K562 (cell line): ENCODE data around the gene NRGN. TPM values are rescaled to one million over a fixed set of nuclear protein-coding genes. Genes with fewer than 3 reads are reported as not detected.

Source experiments
- ATAC-seq: fragments of 200-7000 bp; cut with Tn5 transposase; 3 replicates; pipeline ENCODE4 v1.9.1; 2020; ENCODE audit warnings: moderate library complexity
- BruUV-seq: library from RNA; stranded (reverse); fragments of 400-500 nt; replicated peaks from 2 replicates; lab custom pipeline; 2021; lab: Mats Ljungman, UMichigan
- CTCF ChIA-PET: fragments of 300-600 bp; formaldehyde crosslinking; extraction: SDS; loops from one replicate; lab custom pipeline; 2021; ENCODE audit warnings: low intra/inter-chr PET ratio; lab: Yijun Ruan, JAX
- POLR2A ChIA-PET: fragments of 300-600, 350-650 bp; sonication (Branson Sonifier 250); formaldehyde crosslinking; extraction: SDS; loops from one replicate; lab custom pipeline; 2021; ENCODE audit warnings: antibody characterized with exemption, inconsistent platforms; lab: Yijun Ruan, JAX
- DNase-seq, 4 experiments: peaks; one replicate each; pipeline versions ENCODE4 v3.0.0 to v3.0.0-alpha.2; 2011 to 2018; ENCODE audit warnings: low spot score in 3 of 4, mixed read lengths in 3 of 4; ENCODE audit errors: extremely low read depth in 1 of 4
- FAIRE-seq: peaks from 2 replicates; lab custom pipeline; 2011; peaks lifted over from hg19 to GRCh38; lab: Jason Lieb, UNC
- H2AFZ ChIP-seq: 2 replicates; pipeline ENCODE4 v1.6.0; 2011; ENCODE audit warnings: low read depth, low read length, control low read depth, inconsistent platforms
- H3K27ac ChIP-seq: fragments of 200-600 bp; 3 replicates; pipeline ENCODE4 v1.8.0; 2011; ENCODE audit warnings: low read depth, mild to moderate bottlenecking, control low read depth, inconsistent platforms, low read length, moderate library complexity, mixed read lengths; ENCODE audit errors: extremely low read depth
- H3K27me3 ChIP-seq, 2 experiments: fragments of 300-600 bp in 1 of 2; 2 replicates in 1 of 2; 3 replicates in 1 of 2; pipeline versions ENCODE4 v1.6.0 to v1.8.0; 2011; ENCODE audit warnings: inconsistent platforms in 2 of 2, low read length in 2 of 2, mild to moderate bottlenecking in 1 of 2, mixed read lengths in 1 of 2, moderate library complexity in 1 of 2; ENCODE audit not compliant: control insufficient read depth in 2 of 2, insufficient read depth in 2 of 2
- H3K36me3 ChIP-seq: fragments of 300-600 bp; 3 replicates; pipeline ENCODE4 v1.8.0; 2011; ENCODE audit warnings: mild to moderate bottlenecking, low read length, inconsistent platforms; ENCODE audit not compliant: control insufficient read depth, insufficient read depth
- H3K4me1 ChIP-seq, 2 experiments: fragments of 200-600 bp in 1 of 2; replicated peaks in 1 of 2; 2 replicates in 1 of 2; 3 replicates in 1 of 2; pipeline versions ENCODE4 v1.5.1 to v1.8.0; 2011; ENCODE audit warnings: inconsistent platforms in 2 of 2, low read length in 2 of 2, mild to moderate bottlenecking in 1 of 2, mixed read lengths in 1 of 2, moderate library complexity in 1 of 2; ENCODE audit not compliant: control insufficient read depth in 2 of 2, insufficient read depth in 2 of 2
- H3K4me2 ChIP-seq: 2 replicates; pipeline ENCODE4 v1.6.1; 2011; ENCODE audit warnings: low read length, control low read depth, inconsistent platforms, mixed read lengths; ENCODE audit not compliant: insufficient read depth
- H3K4me3 ChIP-seq: fragments of 200-600 bp; sonication (generic), shearing (Covaris generic); 2 replicates; pipeline ENCODE4 v1.5.1; 2016; ENCODE audit warnings: control low read depth, inconsistent platforms
- H3K79me2 ChIP-seq: fragments of 200-600 bp; 3 replicates; pipeline ENCODE4 v1.8.0; 2011; ENCODE audit warnings: low read length, inconsistent platforms; ENCODE audit not compliant: control insufficient read depth, insufficient read depth
- H3K9ac ChIP-seq, 2 experiments: 2 replicates each; pipeline versions ENCODE4 v1.6.0 to v1.6.1; 2011; ENCODE audit warnings: low read depth in 2 of 2, low read length in 2 of 2, control low read depth in 1 of 2, inconsistent platforms in 1 of 2, mild to moderate bottlenecking in 1 of 2, mixed read lengths in 1 of 2; ENCODE audit not compliant: insufficient read depth in 1 of 2
- H3K9me1 ChIP-seq: one replicate; pipeline ENCODE4 v1.6.0; 2011; ENCODE audit warnings: inconsistent platforms, mild to moderate bottlenecking, low read length, moderate library complexity; ENCODE audit not compliant: control insufficient read depth, insufficient read depth
- H3K9me3 ChIP-seq: replicated peaks from 2 replicates; pipeline ENCODE4 v1.5.1; 2011; ENCODE audit warnings: low read depth, low read length, inconsistent platforms; ENCODE audit not compliant: control insufficient read depth, insufficient read depth
- H4K20me1 ChIP-seq: replicated peaks from 2 replicates; pipeline ENCODE4 v1.6.1; 2011; ENCODE audit warnings: low read length, inconsistent platforms, mixed read lengths; ENCODE audit not compliant: control insufficient read depth, insufficient read depth
- CXXC5 ChIP-seq: fragments of 250-450 bp; sonication (Bioruptor Pico); IDR thresholded peaks from 2 replicates; pipeline ENCODE4 v1.8.0; 2022; ENCODE audit warnings: inconsistent platforms, mild to moderate bottlenecking, moderate library complexity
- EGR1 ChIP-seq: fragments of 450-650 bp; conservative IDR thresholded peaks from 2 replicates; pipeline ENCODE4 v1.6.1; 2017; ENCODE audit warnings: mild to moderate bottlenecking
- GATAD2A ChIP-seq: fragments of 450-650 bp; IDR thresholded peaks from 2 replicates; pipeline ENCODE4 v1.6.1; 2017
- HDAC8 ChIP-seq: fragments of 450-650 bp; IDR thresholded peaks from 2 replicates; pipeline ENCODE4 v1.6.1; 2016; ENCODE audit warnings: mild to moderate bottlenecking, missing genetic modification characterization, moderate library complexity, missing compliant biosample characterization
- KAT2B ChIP-seq: IDR thresholded peaks from one replicate; pipeline ENCODE4 v1.6.1; 2012; ENCODE audit warnings: low read depth, mild to moderate bottlenecking, control low read depth, inconsistent platforms, low read length, moderate library complexity
- KLF13 ChIP-seq: fragments of 450-650 bp; IDR thresholded peaks from 2 replicates; pipeline ENCODE4 v1.6.1; 2016; ENCODE audit warnings: missing genetic modification characterization, low read depth, mild to moderate bottlenecking, missing compliant biosample characterization, moderate library complexity, borderline replicate concordance
- MLLT1 ChIP-seq, 2 experiments: fragments of 450-650 bp; IDR thresholded peaks; 2 replicates each; pipeline ENCODE4 v1.6.1; 2016
- USF2 ChIP-seq: sonication (generic); formaldehyde crosslinking; IDR thresholded peaks from 2 replicates; pipeline ENCODE4 v1.5.0; 2020; ENCODE audit warnings: missing genetic modification reagents
- ZBTB1 ChIP-seq: sonication (generic); formaldehyde crosslinking; IDR thresholded peaks from 2 replicates; pipeline ENCODE4 v1.8.1; 2023; ENCODE audit warnings: missing genetic modification reagents, low read depth, mild to moderate bottlenecking, borderline replicate concordance
- ZNF324 ChIP-seq: fragments of 250-450 bp; sonication (Bioruptor Pico); IDR thresholded peaks from 2 replicates; pipeline ENCODE4 v1.4.0; 2020; ENCODE audit warnings: mild to moderate bottlenecking
- WGBS: fragments of 100-300 bp; shearing (Covaris generic); methylation state at CpG from one replicate; pipeline ENCODE4 v1.1.6; 2016; ENCODE audit warnings: low coverage, mixed read lengths; ENCODE audit not compliant: insufficient coverage; ENCODE audit errors: missing lambda C conversion rate; 5-methylcytosine and 5-hydroxymethylcytosine counted together
- in situ Hi-C: fragments of 300-500 bp; cut with MboI; formaldehyde crosslinking; loops from 4 replicates; pipeline ENCODE4 v1.15.0; 2018; ENCODE audit warnings: inconsistent platforms, mixed read lengths
- intact Hi-C: fragments of 100-400 bp; cut with micrococcal nuclease; formaldehyde crosslinking; loops from 2 replicates; pipeline ENCODE4 v1.14.2; 2022
- polyA plus RNA-seq, 8 experiments: library from polyadenylated mRNA; depleted of rRNA in 4 of 8; stranded (reverse) in 5 of 8; unstranded in 3 of 8; fragments of >200 nt; fragmentation: Nextera tagmentation in 2 of 8; fragmentation: Illumina TruSeq in 1 of 8; extraction: Ambion mirVana in 2 of 8; extraction: Trizol in 1 of 8; gene quantifications; 2 replicates each; pipeline versions ENCODE4 v1.2.1 to v1.2.3, GENCODE V29; 2011 to 2014; ENCODE audit warnings: inconsistent platforms in 1 of 8, missing spikeins in 1 of 8
- total RNA-seq, 7 experiments: library from RNA; depleted of rRNA in 6 of 7; stranded (reverse); fragments of >200 nt in 6 of 7; fragmentation: Illumina TruSeq in 2 of 7; extraction: Trizol in 2 of 7; gene quantifications; 2 replicates each; pipeline versions ENCODE4 v1.2.1 to v1.2.3, GENCODE V29; 2011 to 2021; ENCODE audit warnings: low replicate concordance in 1 of 7
- TF ChIP-seq, protein P1 (sequence below): fragments of 450-650 bp; formaldehyde crosslinking; IDR thresholded peaks from 2 replicates; pipeline ENCODE4 v1.4.0; 2020; ENCODE audit warnings: mild to moderate bottlenecking, moderate library complexity

NRGN gene
- total and polyA plus RNA-seq, 9 of the 15 experiments (the other 6 are each of a cell fraction or from before 2014, with no cell fraction given), result 0.29 to 7.8 (median 3.5) TPM; not detected in 2

GRCh38 chr11:124718801-124719200 lies 20.9 kb upstream of the NRGN start:
- Histone ChIP-seq H3K4me2 (no peak overlapping the region), H3K27me3 (peaks cover 58 to 70% of the 10 kb centered on the region in 2 experiments), H3K4me3 (no peak overlapping the region), H3K9me1 (no peaks in the 10 kb centered on the region), H3K36me3 (no peaks in the 10 kb centered on the region), H3K9me3 (no peaks in the 10 kb centered on the region), H3K27ac (no peak overlapping the region), H2AFZ (no peak overlapping the region), H4K20me1 (no peaks in the 10 kb centered on the region), H3K4me1 (peaks cover 0 to 7% of the 10 kb centered on the region in 2 experiments; a peak in 1 of 5 replicates), H3K9ac (no peak overlapping the region), H3K79me2 (no peaks in the 10 kb centered on the region)
- no TSS peak for BruUV-seq
- ChIA-PET POLR2A (no interaction called here), CTCF (no interaction called here)
- intact Hi-C loops, result no loop called here
- TF ChIP-seq USF2 (CRISPR knock-in tag), result peak; percentile 8; the same call in 1 of the 2 replicates
- TF ChIP-seq EGR1, result no peak
- ATAC-seq (no peak), FAIRE-seq (no peak), DNase-seq (no peak)
- in situ Hi-C loops, result no loop called here
- WGBS, result 8% methylated on average over 14 of the region's 14 CpGs

DNA sequence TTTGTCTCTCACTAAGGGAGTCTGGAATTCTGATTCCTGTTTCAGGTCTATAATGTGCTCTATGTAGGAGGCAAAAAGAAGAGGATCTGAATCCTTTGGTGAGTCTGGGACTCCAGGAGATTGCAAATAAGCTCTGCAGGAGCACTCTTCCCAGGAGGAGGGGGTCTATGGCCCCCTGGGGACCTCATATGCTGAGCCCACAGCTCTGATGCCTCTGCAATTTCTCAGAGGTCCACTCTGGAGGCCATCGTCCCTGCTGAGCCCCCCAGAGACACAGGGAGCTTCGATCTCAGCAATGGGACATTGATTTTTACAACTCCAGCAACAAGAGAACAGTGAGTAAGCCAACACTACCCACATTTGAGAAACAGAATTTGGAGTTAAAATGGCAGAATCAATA lies 20.2 kb upstream of the NRGN start:
- in situ Hi-C loops (no loop called here), intact Hi-C loops (no loop called here)
- Histone ChIP-seq H3K36me3 (no peaks in the 10 kb centered on the region), H3K27me3 (peaks cover 60 to 71% of the 10 kb centered on the region in 2 experiments), H4K20me1 (0 out of 2 replicates have a peak, but pooled peaks cover 2% of the 10 kb centered on the region), H3K4me1 (peaks cover 0 to 7% of the 10 kb centered on the region in 2 experiments; a peak in 1 of 5 replicates), H3K9ac (no peak overlapping the region), H3K27ac (no peak overlapping the region), H3K9me3 (no peaks in the 10 kb centered on the region), H3K9me1 (no peaks in the 10 kb centered on the region), H3K79me2 (no peaks in the 10 kb centered on the region), H3K4me3 (no peak overlapping the region), H3K4me2 (no peak overlapping the region), H2AFZ (no peak overlapping the region)
- CTCF ChIA-PET, result no interaction called here
- POLR2A ChIA-PET, result interaction anchor here (0.6 kb wide), 2 partner anchors 20 to 34 kb away, joined by 3 read pairs; partner anchors contain the start of gene NRGN
- ATAC-seq, result no peak
- FAIRE-seq, result no peak
- no TSS peak for BruUV-seq
- WGBS, result 4% methylated on average over 2 of the region's 2 CpGs
- DNase-seq, result no peak
- TF ChIP-seq KAT2B (no peak), ZNF324 (CRISPR knock-in tag) (no peak), GATAD2A (no peak), HDAC8 (tag) (no peak), ZBTB1 (CRISPR knock-in tag) (no peak), MLLT1 (IDR thresholded peaks at IDR 0.05) (no peak), CXXC5 (no peak), KLF13 (tag) (no peak)
- TF ChIP-seq, protein P1, sequence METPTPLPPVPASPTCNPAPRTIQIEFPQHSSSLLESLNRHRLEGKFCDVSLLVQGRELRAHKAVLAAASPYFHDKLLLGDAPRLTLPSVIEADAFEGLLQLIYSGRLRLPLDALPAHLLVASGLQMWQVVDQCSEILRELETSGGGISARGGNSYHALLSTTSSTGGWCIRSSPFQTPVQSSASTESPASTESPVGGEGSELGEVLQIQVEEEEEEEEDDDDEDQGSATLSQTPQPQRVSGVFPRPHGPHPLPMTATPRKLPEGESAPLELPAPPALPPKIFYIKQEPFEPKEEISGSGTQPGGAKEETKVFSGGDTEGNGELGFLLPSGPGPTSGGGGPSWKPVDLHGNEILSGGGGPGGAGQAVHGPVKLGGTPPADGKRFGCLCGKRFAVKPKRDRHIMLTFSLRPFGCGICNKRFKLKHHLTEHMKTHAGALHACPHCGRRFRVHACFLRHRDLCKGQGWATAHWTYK (CRISPR knock-in tag), result no peak
